ENCODE data around the gene EWSR1. TPM values are rescaled to one million over a fixed set of nuclear protein-coding genes. Genes with fewer than 3 reads are reported as not detected.
A peak's percentile ranks its signal among the peaks of the same experiment; 100 is the strongest.

The EWSR1 gene
- total RNA-seq, 1 experiment from 2014 or later, result 462 TPM

GRCh38 chr22:29313576-29314466, 45.8 kb downstream of the EWSR1 start:
- no peaks in the 10 kb centered on the region for H3K9me3 ChIP-seq (ENCODE audit: control insufficient read depth, low read depth, low read length)
- no peak overlapping the region for H2BK20ac ChIP-seq (ENCODE audit: low read depth, low read length, poor library complexity, severe bottlenecking)
- H3K79me2 ChIP-seq (ENCODE audit: insufficient read depth, low read length), result no peaks in the 10 kb centered on the region
- Mint-ChIP-seq H3K9me3 (peaks cover 5 to 17% of the 10 kb centered on the region in 2 experiments; a peak in 4 of 5 replicates), H3K4me1 (peaks cover 14 to 23% of the 10 kb centered on the region in 2 experiments), H3K4me3 (peak overlapping the region; percentile 56 to 68), H3K27ac (no peak overlapping the region), H3K36me3 (ENCODE audit: insufficient read depth in 1 of 3, low read depth in 3 of 3) (peaks cover 0 to 5% (median 2%) of the 10 kb centered on the region in 3 experiments; a peak in 3 of 7 replicates), H3K27me3 (ENCODE audit: low read depth) (peaks cover 57% of the 10 kb centered on the region)
- H4K20me1 ChIP-seq (ENCODE audit: control insufficient read depth, insufficient read depth, insufficient read length), result no peaks in the 10 kb centered on the region
- no peak overlapping the region for H3K18ac ChIP-seq (ENCODE audit: insufficient read length, low read depth, low read length)
- no peak overlapping the region for H2BK15ac ChIP-seq (ENCODE audit: low read depth, low read length)
- DNase-seq, result no peak
- H3K27me3 ChIP-seq (ENCODE audit: insufficient read depth, low read length), result peaks cover 33% of the 10 kb centered on the region
- H2AFZ ChIP-seq (ENCODE audit: low read length), result no peak overlapping the region
- H3K27ac ChIP-seq (ENCODE audit: insufficient read length, low read depth, low read length), result no peak overlapping the region
- H3K23ac ChIP-seq (ENCODE audit: insufficient read length, low read depth, low read length), result no peak overlapping the region
- no peak overlapping the region for H3K14ac ChIP-seq (ENCODE audit: insufficient read depth, low read length)
- H2BK12ac ChIP-seq (ENCODE audit: insufficient read length, low read depth, low read length), result no peak overlapping the region
- no peak overlapping the region for H2BK120ac ChIP-seq (ENCODE audit: low read depth, low read length, poor library complexity, severe bottlenecking)
- H3K4ac ChIP-seq (ENCODE audit: low read depth, low read length), result no peak overlapping the region
- WGBS (ENCODE audit: extremely low coverage, insufficient read length, low lambda C conversion rate), result no CpG with 5 or more reads among the region's 51 CpGs
- no peak overlapping the region for H4K5ac ChIP-seq (ENCODE audit: insufficient read length, low read depth, low read length)
- H3K23me2 ChIP-seq (ENCODE audit: insufficient read length, low read depth, low read length, poor library complexity, severe bottlenecking), result peaks cover 4% of the 10 kb centered on the region
- no peak overlapping the region for H3K9ac ChIP-seq (ENCODE audit: extremely low read depth, insufficient read length, low read length)
- H4K91ac ChIP-seq (ENCODE audit: insufficient read length, low read depth, low read length), result no peak overlapping the region
- no peak overlapping the region for H2BK5ac ChIP-seq (ENCODE audit: insufficient read length, low read length)
- H3K4me2 ChIP-seq (ENCODE audit: insufficient read depth, insufficient read length, low read length), result no peak overlapping the region
- no peaks in the 10 kb centered on the region for H3K4me1 ChIP-seq (ENCODE audit: insufficient read depth, low read length)
- no peak for TF ChIP-seq CTCF (conservative IDR thresholded peaks at IDR 0.05)
- no peak overlapping the region for H3K56ac ChIP-seq (ENCODE audit: insufficient read length, low read depth, low read length)
- H2AK5ac ChIP-seq (ENCODE audit: insufficient read length, low read length), result no peak overlapping the region
- no peaks in the 10 kb centered on the region for H3K79me1 ChIP-seq (ENCODE audit: insufficient read depth, low read depth, low read length, poor library complexity, severe bottlenecking)
- no peak overlapping the region for H4K8ac ChIP-seq (replicated peaks; ENCODE audit: insufficient read length, low read depth, low read length)
- no peak overlapping the region for H3T11ph ChIP-seq (ENCODE audit: low read length)
